Measurements from ENCODE around the gene DNAJB11. TPM values are rescaled to one million over a fixed set of nuclear protein-coding genes. Genes with fewer than 3 reads are reported as not detected.

Gene DNAJB11
- total RNA-seq, 4 donors from 2014 or later, result 22.9 to 42.1 (median 25.0) TPM

GRCh38 chr3:186540221-186540834 is 30.2 kb upstream of the DNAJB11 start:
- no peaks in the 10 kb centered on the region for H3K9me3 ChIP-seq
- WGBS, result 10% methylated on average over 8 of the region's 8 CpGs
- H3K27ac ChIP-seq (replicated peaks in 1 of 4), result peak overlapping the region in 3 of 4 donors; percentile 19 to 62 (median 49)
- no peaks in the 10 kb centered on the region for H3K27me3 ChIP-seq
- H3K4me1 ChIP-seq, result peaks cover 12 to 21% (median 19%) of the 10 kb centered on the region in 4 donors
- peaks cover 0 to 29% (median 4%) of the 10 kb centered on the region in 4 donors for H3K36me3 ChIP-seq
- peak overlapping the region in 3 of 4 donors; percentile 15 to 34 (median 30) for H3K4me3 ChIP-seq
- intact Hi-C loops (cut with DNase I), result loop anchor here (2.0 to 5.0 kb wide), 2 partner anchors 283 to 558 kb away; no protein-coding TSS in a partner anchor
- DNase-seq (ENCODE audit: extremely low spot score), result peak; percentile 93
- TF ChIP-seq EP300 (IDR thresholded peaks at IDR 0.05) (no peak), CTCF (IDR thresholded peaks at IDR 0.05) (peak; percentile 71 to 83 (median 77)), POLR2AphosphoS5 (IDR thresholded peaks at IDR 0.05) (peak in 1 of 2 donors; percentile 43), POLR2A (IDR thresholded peaks at IDR 0.05; ENCODE audit: low read depth) (no peak)

- no peak overlapping the region for H3K4me3 ChIP-seq
- peaks cover 12 to 21% (median 19%) of the 10 kb centered on the region in 4 donors for H3K4me1 ChIP-seq
- 49% methylated on average over 2 of the region's 2 CpGs for WGBS
- no peak overlapping the region for H3K27ac ChIP-seq (replicated peaks in 1 of 4)
- peaks cover 0 to 29% (median 4%) of the 10 kb centered on the region in 4 donors for H3K36me3 ChIP-seq
- no peak for TF ChIP-seq POLR2A (IDR thresholded peaks at IDR 0.05; ENCODE audit: low read depth)
- TF ChIP-seq EP300 (IDR thresholded peaks at IDR 0.05), result no peak
- TF ChIP-seq CTCF (IDR thresholded peaks at IDR 0.05), result no peak
- H3K9me3 ChIP-seq, result no peaks in the 10 kb centered on the region
- no peak for DNase-seq (ENCODE audit: extremely low spot score)
- intact Hi-C loops (cut with DNase I), result loop anchor here (2.0 to 5.0 kb wide), 2 partner anchors 284 to 558 kb away; no protein-coding TSS in a partner anchor
- H3K27me3 ChIP-seq, result no peaks in the 10 kb centered on the region
Measured at GRCh38 chr3:186540835-186541226, 29.7 kb upstream of the DNAJB11 start.

DNA sequence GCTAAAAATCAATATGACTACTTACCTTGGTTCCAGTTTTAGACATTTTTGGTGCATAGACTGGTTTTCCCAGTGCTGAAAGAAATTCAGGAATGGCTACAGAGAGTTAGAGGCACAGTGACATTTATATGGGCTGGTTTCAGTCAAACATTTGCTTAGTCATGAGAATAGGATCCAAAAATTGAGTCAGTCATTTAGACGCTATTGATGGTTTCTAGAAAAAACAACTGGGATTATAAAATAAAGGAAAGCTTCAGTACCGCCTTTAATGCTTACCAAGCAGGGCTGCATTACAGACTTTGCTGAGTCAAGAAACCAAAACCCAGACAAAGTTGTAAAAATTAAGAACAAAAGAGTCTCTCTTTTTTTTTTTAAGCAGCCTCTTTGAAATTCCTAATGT is 26.2 kb upstream of the DNAJB11 start, which contains the start of gene CRYGS:
CRYGS (minus strand) TSS at position 100 of the 400 bp plus-strand sequence; CDS start at position 46, 54 bp downstream.
- TF ChIP-seq EP300 (IDR thresholded peaks at IDR 0.05) (no peak), POLR2A (IDR thresholded peaks at IDR 0.05; ENCODE audit: low read depth) (no peak), CTCF (IDR thresholded peaks at IDR 0.05) (no peak), POLR2AphosphoS5 (IDR thresholded peaks at IDR 0.05) (no peak)
- Histone ChIP-seq H3K27me3 (no peaks in the 10 kb centered on the region), H3K27ac (replicated peaks in 1 of 4) (no peak within 1 kb of the TSS), H3K36me3 (peaks cover 5 to 50% (median 27%) of the 10 kb centered on the region in 4 donors), H3K9me3 (no peaks in the 10 kb centered on the region), H3K4me1 (peaks cover 0 to 13% (median 9%) of the 10 kb centered on the region in 4 donors), H3K4me3 (no peak within 1 kb of the TSS)
- DNase-seq (ENCODE audit: extremely low spot score), result no peak
- 78% methylated on average over 2 of the region's 2 CpGs for WGBS
- intact Hi-C loops (cut with DNase I), result loop anchor here (5.0 kb wide), 1 partner anchor 287 kb away; no protein-coding TSS in a partner anchor

- Histone ChIP-seq H3K9me3 (no peaks in the 10 kb centered on the region), H3K4me1 (no peaks in the 10 kb centered on the region), H3K36me3 (peaks cover 41 to 88% (median 65%) of the 10 kb centered on the region in 4 donors), H3K27me3 (no peaks in the 10 kb centered on the region), H3K27ac (replicated peaks in 1 of 4) (no peak overlapping the region), H3K4me3 (no peak overlapping the region)
- intact Hi-C loops (cut with DNase I), result no loop called here
- 97% methylated on average over 3 of the region's 3 CpGs for WGBS
- TF ChIP-seq POLR2A (IDR thresholded peaks at IDR 0.05; ENCODE audit: low read depth), result no peak
- no peak for TF ChIP-seq POLR2AphosphoS5 (IDR thresholded peaks at IDR 0.05)
- TF ChIP-seq EP300 (IDR thresholded peaks at IDR 0.05), result no peak
- no peak for DNase-seq (ENCODE audit: extremely low spot score)
Measured at GRCh38 chr3:186549497-186549896, 21.0 kb upstream of the DNAJB11 start.

DNA sequence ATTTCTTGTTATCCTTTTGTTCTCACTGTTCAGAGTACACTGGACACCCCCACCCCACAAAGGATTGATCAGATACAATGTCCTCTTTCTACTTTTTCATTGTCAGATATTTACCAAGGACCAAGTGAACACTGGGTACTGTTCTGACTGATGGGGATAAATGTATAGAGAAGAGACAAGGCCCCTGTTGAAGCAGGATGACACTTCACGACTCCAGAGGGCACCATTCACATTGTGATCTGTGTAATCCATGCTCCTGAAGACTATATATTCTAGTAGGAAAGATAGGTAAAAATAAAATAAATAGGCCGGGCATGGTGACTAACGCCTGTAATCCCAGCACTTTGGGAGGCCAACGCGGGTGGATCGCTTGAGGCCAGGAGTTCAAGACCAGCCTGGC is 19.1 kb upstream of the DNAJB11 start:
- H3K36me3 ChIP-seq, result peaks cover 52 to 98% (median 77%) of the 10 kb centered on the region in 4 donors

More for the DNA sequence above, 19.1 kb upstream of the DNAJB11 start:
- no peak for DNase-seq (ENCODE audit: extremely low spot score)
- no peaks in the 10 kb centered on the region for H3K9me3 ChIP-seq
- H3K27me3 ChIP-seq, result no peaks in the 10 kb centered on the region
- no peaks in the 10 kb centered on the region for H3K4me1 ChIP-seq
- WGBS, result 86% methylated on average over 6 of the region's 6 CpGs
- H3K4me3 ChIP-seq, result no peak overlapping the region
- TF ChIP-seq POLR2AphosphoS5 (IDR thresholded peaks at IDR 0.05), result no peak
- no peak for TF ChIP-seq CTCF (IDR thresholded peaks at IDR 0.05)
- no peak for TF ChIP-seq EP300 (IDR thresholded peaks at IDR 0.05)
- no peak for TF ChIP-seq POLR2A (IDR thresholded peaks at IDR 0.05; ENCODE audit: low read depth)
- no peak overlapping the region for H3K27ac ChIP-seq (replicated peaks in 1 of 4)
- intact Hi-C loops (cut with DNase I), result no loop called here

Data from esophagus muscularis mucosa (tissue), 4 donors.